HCT116 (cell line): ENCODE data around the gene FNDC11.

Experiments used
- CTCF ChIP-seq, 3 experiments: fragments of 200-600 bp in 1 of 3; sonication (generic) in 1 of 3; IDR thresholded peaks in 2 of 3; conservative IDR thresholded peaks in 1 of 3; 2 replicates each; pipeline ENCODE4 v1.5.1; 2012 to 2017; ENCODE audit warnings: low read depth in 2 of 3, low read length in 2 of 3, antibody characterized with exemption in 1 of 3, borderline replicate concordance in 1 of 3, control low read depth in 1 of 3, mild to moderate bottlenecking in 1 of 3, mixed read lengths in 1 of 3, mixed run types in 1 of 3, moderate library complexity in 1 of 3; ENCODE audit not compliant: insufficient read depth in 1 of 3
- EZH2 ChIP-seq: fragments of 200-600 bp; sonication (generic); IDR thresholded peaks from 2 replicates; pipeline ENCODE4 v1.6.1; 2017; ENCODE audit warnings: antibody characterized with exemption, mixed run types
- POLR2AphosphoS5 ChIP-seq: IDR thresholded peaks from 2 replicates; pipeline ENCODE4 v1.6.1; 2011; ENCODE audit warnings: mild to moderate bottlenecking, low read depth, low read length, moderate library complexity
- REST ChIP-seq: IDR thresholded peaks from 2 replicates; pipeline ENCODE4 v1.6.1; 2012; ENCODE audit warnings: low read depth
- SRF ChIP-seq: IDR thresholded peaks from 2 replicates; pipeline ENCODE4 v1.6.1; 2012; ENCODE audit warnings: low read depth
- YY1 ChIP-seq: IDR thresholded peaks from 2 replicates; pipeline ENCODE4 v1.6.1; 2011; ENCODE audit warnings: low read length, low read depth, moderate library complexity, mild to moderate bottlenecking; ENCODE audit not compliant: insufficient replicate concordance; ENCODE audit errors: extremely low read depth
- ZBTB33 ChIP-seq: IDR thresholded peaks from 2 replicates; pipeline ENCODE4 v1.6.1; 2011; ENCODE audit warnings: mild to moderate bottlenecking, low read length, moderate library complexity; ENCODE audit not compliant: insufficient replicate concordance; ENCODE audit errors: extremely low read depth
- ZFX ChIP-seq: fragments of 450-650 bp; IDR thresholded peaks from 2 replicates; pipeline ENCODE4 v1.6.1; 2017
- ZNF274 ChIP-seq: fragments of 200-500 bp; sonication (Bioruptor generic); IDR thresholded peaks from 2 replicates; pipeline ENCODE4 v1.6.1; 2014; ENCODE audit warnings: mild to moderate bottlenecking, low read depth, low read length, inconsistent platforms

- TF ChIP-seq SRF (no peak), REST (no peak), ZNF274 (no peak), EZH2 (no peak), POLR2AphosphoS5 (no peak), CTCF (IDR thresholded peaks at IDR 0.05 in 2 of 3, conservative IDR thresholded peaks at IDR 0.05 in 1 of 3; ENCODE audit: borderline replicate concordance in 1 of 3, insufficient read depth in 1 of 3, low read depth in 2 of 3, low read length in 2 of 3) (no peak), ZFX (no peak), YY1 (no peak), ZBTB33 (no peak)
These were observed 6.4 kb downstream of the FNDC11 start for GRCh38 chr20:63560333-63560805.
